Astrocyte of the spinal cord (primary cell): Measurements from ENCODE around the gene NPEPPS.

ENCODE experiments used
- DNase-seq: peaks from one replicate; pipeline ENCODE4 v3.0.0; 2011; ENCODE audit warnings: low read depth, low spot score
- H3K4me3 ChIP-seq: 2 replicates; pipeline ENCODE4 v1.5.1; 2011; ENCODE audit warnings: low read depth, mild to moderate bottlenecking, low read length, moderate library complexity
- CTCF ChIP-seq: IDR thresholded peaks from 2 replicates; pipeline ENCODE4 v1.5.1; 2012; ENCODE audit warnings: low read depth, mild to moderate bottlenecking, low read length, inconsistent platforms
- in situ Hi-C: cut with HindIII; loops from 2 replicates; pipeline ENCODE4 v1.10.0; 2017; ENCODE audit warnings: low sequenced_read_pairs

Gene NPEPPS

GRCh38 chr17:47636273-47637030 is 105.5 kb downstream of the NPEPPS start:
- DNase-seq = no peak
- in situ Hi-C loops = no loop called here
- no peak overlapping the region for H3K4me3 ChIP-seq
- TF ChIP-seq CTCF = no peak

- no peak for TF ChIP-seq CTCF
- no peak overlapping the region for H3K4me3 ChIP-seq
- no peak for DNase-seq
- in situ Hi-C loops = no loop called here
Observed at GRCh38 chr17:47638903-47639302, 108.0 kb downstream of the NPEPPS start.

- no peak overlapping the region for H3K4me3 ChIP-seq
- in situ Hi-C loops = no loop called here
- no peak for DNase-seq
- no peak for TF ChIP-seq CTCF
Observed at GRCh38 chr17:47640076-47640475, 109.2 kb downstream of the NPEPPS start.

GRCh38 chr17:47641202-47641601 is 110.3 kb downstream of the NPEPPS start:
- DNase-seq = no peak
- H3K4me3 ChIP-seq = no peak overlapping the region
- in situ Hi-C loops = no loop called here
- TF ChIP-seq CTCF = no peak

GRCh38 chr17:47643116-47643515 is 112.2 kb downstream of the NPEPPS start:
- TF ChIP-seq CTCF = no peak
- DNase-seq = no peak
- in situ Hi-C loops = no loop called here
- no peak overlapping the region for H3K4me3 ChIP-seq

GRCh38 chr17:47644324-47644723 is 113.4 kb downstream of the NPEPPS start:
- no peak overlapping the region for H3K4me3 ChIP-seq
- TF ChIP-seq CTCF = no peak
- no peak for DNase-seq
- in situ Hi-C loops = no loop called here
